Keratinocyte (primary cell): ENCODE measurements around the gene PPAT. TPM values are rescaled to one million over a fixed set of nuclear protein-coding genes. Genes with fewer than 3 reads are reported as not detected.

Source experiments
- DNase-seq: peaks from one replicate; pipeline ENCODE4 v3.0.0-alpha.2; 2011; ENCODE audit warnings: low read depth, missing footprints, low spot score
- FAIRE-seq: peaks from 2 replicates; lab custom pipeline; 2011; peaks lifted over from hg19 to GRCh38; lab: Jason Lieb, UNC
- H2AFZ ChIP-seq: 2 replicates; pipeline ENCODE4 v1.6.0; 2012; ENCODE audit warnings: low read length, control low read depth, inconsistent platforms; ENCODE audit not compliant: control insufficient read depth
- H3K27ac ChIP-seq: 2 replicates; pipeline ENCODE4 v1.5.1; 2011; ENCODE audit warnings: low read length; ENCODE audit not compliant: control insufficient read depth, insufficient read depth
- H3K27me3 ChIP-seq: 3 replicates; pipeline ENCODE4 v1.6.0; 2011; ENCODE audit warnings: low read length; ENCODE audit not compliant: control insufficient read depth, insufficient read depth; ENCODE audit errors: extremely low read depth
- H3K36me3 ChIP-seq, 2 experiments: 2 replicates in 1 of 2; 3 replicates in 1 of 2; pipeline ENCODE4 v1.5.1; 2011; ENCODE audit warnings: low read length in 2 of 2, mild to moderate bottlenecking in 1 of 2; ENCODE audit not compliant: control insufficient read depth in 2 of 2, insufficient read depth in 2 of 2; ENCODE audit errors: extremely low read depth in 1 of 2
- H3K4me1 ChIP-seq: 3 replicates; pipeline ENCODE4 v1.5.1; 2011; ENCODE audit warnings: low read length; ENCODE audit not compliant: control insufficient read depth, insufficient read depth; ENCODE audit errors: extremely low read depth
- H3K4me2 ChIP-seq: 3 replicates; pipeline ENCODE4 v1.6.0; 2011; ENCODE audit warnings: low read depth, low read length; ENCODE audit not compliant: control insufficient read depth, insufficient read depth; ENCODE audit errors: extremely low read depth
- H3K4me3 ChIP-seq, 3 experiments: fragments of 200-600 bp in 1 of 3; sonication (generic) in 1 of 3; 2 replicates in 2 of 3; 3 replicates in 1 of 3; pipeline ENCODE4 v1.5.1; 2011 to 2016; ENCODE audit warnings: low read length in 3 of 3, mild to moderate bottlenecking in 3 of 3, control low read depth in 2 of 3, inconsistent platforms in 1 of 3, low read depth in 1 of 3, mixed read lengths in 1 of 3, mixed run types in 1 of 3, moderate library complexity in 1 of 3; ENCODE audit not compliant: control insufficient read depth in 2 of 3, insufficient read depth in 2 of 3; ENCODE audit errors: extremely low read depth in 1 of 3
- H3K79me2 ChIP-seq: 2 replicates; pipeline ENCODE4 v1.6.0; 2012; ENCODE audit warnings: low read length; ENCODE audit not compliant: control insufficient read depth, insufficient read depth
- H3K9ac ChIP-seq: 3 replicates; pipeline ENCODE4 v1.6.0; 2011; ENCODE audit warnings: low read length; ENCODE audit not compliant: control insufficient read depth, insufficient read depth; ENCODE audit errors: extremely low read depth
- H3K9me1 ChIP-seq: 3 replicates; pipeline ENCODE4 v1.6.0; 2011; ENCODE audit warnings: low read length; ENCODE audit not compliant: control insufficient read depth, insufficient read depth; ENCODE audit errors: extremely low read depth
- H3K9me3 ChIP-seq: 2 replicates; pipeline ENCODE4 v1.5.1; 2012; ENCODE audit warnings: low read depth, low read length; ENCODE audit not compliant: control insufficient read depth
- H4K20me1 ChIP-seq: 3 replicates; pipeline ENCODE4 v1.6.0; 2011; ENCODE audit warnings: low read length; ENCODE audit not compliant: control insufficient read depth, insufficient read depth; ENCODE audit errors: extremely low read depth
- EZH2 ChIP-seq: IDR thresholded peaks from one replicate; pipeline ENCODE4 v1.6.1; 2012; ENCODE audit warnings: inconsistent platforms, mild to moderate bottlenecking, low read length, moderate library complexity
- dilution Hi-C: fragments of 300-500 bp; cut with MboI; formaldehyde crosslinking; loops from one replicate; pipeline ENCODE4 v1.7.0; 2020; ENCODE audit warnings: low sequenced_read_pairs; ENCODE audit not compliant: extremely low pct_ligation_motif_present
- polyA plus RNA-seq, 5 experiments: library from polyadenylated mRNA; depleted of rRNA in 3 of 5; stranded (reverse) in 3 of 5; stranded (forward) in 1 of 5; unstranded in 1 of 5; fragments of >200 nt; gene quantifications; 1 replicate in 1 of 5; 2 replicates in 3 of 5; 3 replicates in 1 of 5; pipeline versions ENCODE4 v1.2.1 to v1.2.3, GENCODE V29; 2011 to 2012; ENCODE audit warnings: missing spikeins in 2 of 5, low read depth in 1 of 5, low replicate concordance in 1 of 5
- TF ChIP-seq, protein P1 (sequence below), 3 experiments: IDR thresholded peaks in 1 of 3; conservative IDR thresholded peaks in 1 of 3; optimal IDR thresholded peaks in 1 of 3; 2 replicates in 2 of 3; 3 replicates in 1 of 3; pipeline versions ENCODE3 to v1.5.1; 2011; ENCODE audit warnings: low read length in 3 of 3, mild to moderate bottlenecking in 3 of 3, moderate library complexity in 2 of 3, control low read depth in 1 of 3, inconsistent platforms in 1 of 3; ENCODE audit not compliant: insufficient read depth in 2 of 3; ENCODE audit errors: extremely low read depth in 1 of 3

The PPAT gene
- polyA plus RNA-seq, 1 donor (not counting 4 experiments of a cell fraction or from before 2014, with no cell fraction given), result 24.9 TPM

DNA sequence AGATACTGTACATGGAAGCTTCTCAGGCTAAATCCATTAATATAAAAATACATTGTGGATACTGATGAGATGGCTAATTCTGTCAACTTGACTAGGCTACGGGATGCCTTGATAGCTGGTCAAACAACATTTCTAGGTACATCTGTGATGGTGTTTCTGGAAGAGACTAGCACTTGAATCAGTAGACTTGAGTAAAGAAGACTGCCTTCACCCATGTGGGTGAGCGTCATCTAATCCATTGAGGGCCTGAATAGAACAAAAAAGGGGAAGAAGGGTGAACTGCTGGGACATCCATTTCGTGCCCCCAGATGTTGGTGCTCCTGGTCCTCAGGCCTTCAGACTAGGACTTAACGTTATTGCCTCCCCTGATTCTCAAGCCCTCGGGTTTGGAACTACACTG lies 28.3 kb upstream of the PPAT start:
- Histone ChIP-seq H2AFZ (no peak overlapping the region), H3K9ac (no peak overlapping the region), H3K4me2 (no peak overlapping the region), H3K79me2 (peaks cover 47% of the 10 kb centered on the region), H3K4me1 (peaks cover 17% of the 10 kb centered on the region), H3K9me1 (no peaks in the 10 kb centered on the region), H3K27ac (no peak overlapping the region), H3K36me3 (peaks cover 4 to 14% of the 10 kb centered on the region in 2 experiments), H4K20me1 (no peaks in the 10 kb centered on the region), H3K4me3 (no peak overlapping the region), H3K9me3 (no peaks in the 10 kb centered on the region), H3K27me3 (no peaks in the 10 kb centered on the region)
- DNase-seq (no peak), FAIRE-seq (no peak)
- dilution Hi-C loops, result no loop called here
- no peak for TF ChIP-seq EZH2
- TF ChIP-seq, protein P1, sequence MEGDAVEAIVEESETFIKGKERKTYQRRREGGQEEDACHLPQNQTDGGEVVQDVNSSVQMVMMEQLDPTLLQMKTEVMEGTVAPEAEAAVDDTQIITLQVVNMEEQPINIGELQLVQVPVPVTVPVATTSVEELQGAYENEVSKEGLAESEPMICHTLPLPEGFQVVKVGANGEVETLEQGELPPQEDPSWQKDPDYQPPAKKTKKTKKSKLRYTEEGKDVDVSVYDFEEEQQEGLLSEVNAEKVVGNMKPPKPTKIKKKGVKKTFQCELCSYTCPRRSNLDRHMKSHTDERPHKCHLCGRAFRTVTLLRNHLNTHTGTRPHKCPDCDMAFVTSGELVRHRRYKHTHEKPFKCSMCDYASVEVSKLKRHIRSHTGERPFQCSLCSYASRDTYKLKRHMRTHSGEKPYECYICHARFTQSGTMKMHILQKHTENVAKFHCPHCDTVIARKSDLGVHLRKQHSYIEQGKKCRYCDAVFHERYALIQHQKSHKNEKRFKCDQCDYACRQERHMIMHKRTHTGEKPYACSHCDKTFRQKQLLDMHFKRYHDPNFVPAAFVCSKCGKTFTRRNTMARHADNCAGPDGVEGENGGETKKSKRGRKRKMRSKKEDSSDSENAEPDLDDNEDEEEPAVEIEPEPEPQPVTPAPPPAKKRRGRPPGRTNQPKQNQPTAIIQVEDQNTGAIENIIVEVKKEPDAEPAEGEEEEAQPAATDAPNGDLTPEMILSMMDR (optimal IDR thresholded peaks at IDR 0.05 in 1 of 3, IDR thresholded peaks at IDR 0.05 in 1 of 3, conservative IDR thresholded peaks at IDR 0.05 in 1 of 3; ENCODE audit: extremely low read depth in 1 of 3, insufficient read depth in 2 of 3, low read length in 3 of 3), result no peak

DNA sequence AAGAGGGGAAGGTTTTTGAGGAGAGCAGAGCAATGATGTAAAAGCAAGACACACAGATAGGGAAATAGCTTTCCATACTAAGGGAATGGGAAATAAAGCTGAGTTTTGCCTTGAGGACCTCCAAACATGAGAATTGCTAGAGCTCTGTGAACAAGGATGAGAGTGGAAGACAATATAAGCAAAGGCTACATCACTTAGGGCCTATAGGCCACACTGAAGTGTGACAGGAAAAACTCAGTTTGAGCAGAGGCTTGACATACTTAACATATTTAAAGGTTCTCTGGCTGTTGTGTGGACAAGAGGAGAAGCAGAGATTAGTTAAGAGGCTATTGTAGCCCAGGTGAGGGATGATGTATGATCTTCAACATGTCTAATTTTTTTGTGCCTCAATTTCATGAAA lies 26.7 kb upstream of the PPAT start:
- H3K9ac ChIP-seq, result no peak overlapping the region
- DNase-seq (no peak), FAIRE-seq (no peak)
- no peaks in the 10 kb centered on the region for H4K20me1 ChIP-seq
- H3K4me2 ChIP-seq, result no peak overlapping the region
- no peaks in the 10 kb centered on the region for H3K9me1 ChIP-seq
- H3K36me3 ChIP-seq, result peaks cover 8 to 14% of the 10 kb centered on the region in 2 experiments
- no peak overlapping the region for H3K4me3 ChIP-seq
- H3K9me3 ChIP-seq, result no peaks in the 10 kb centered on the region
- H3K27ac ChIP-seq, result peak overlapping the region; percentile 3
- H3K4me1 ChIP-seq, result peaks cover 16% of the 10 kb centered on the region
- dilution Hi-C loops, result no loop called here
- TF ChIP-seq, protein P1 (optimal IDR thresholded peaks at IDR 0.05 in 1 of 3, IDR thresholded peaks at IDR 0.05 in 1 of 3, conservative IDR thresholded peaks at IDR 0.05 in 1 of 3; ENCODE audit: extremely low read depth in 1 of 3, insufficient read depth in 2 of 3, low read length in 3 of 3), result no peak
- TF ChIP-seq EZH2, result no peak
- no peak overlapping the region for H2AFZ ChIP-seq
- no peaks in the 10 kb centered on the region for H3K27me3 ChIP-seq
- peaks cover 33% of the 10 kb centered on the region for H3K79me2 ChIP-seq
